Measurements from ENCODE around the gene MAP3K3. TPM values are rescaled to one million over a fixed set of nuclear protein-coding genes. Genes with fewer than 3 reads are reported as not detected.

Gene MAP3K3
- total and polyA plus RNA-seq, 7 experiments from 2014 or later = 29.4 to 105 (median 81.0) TPM

DNA sequence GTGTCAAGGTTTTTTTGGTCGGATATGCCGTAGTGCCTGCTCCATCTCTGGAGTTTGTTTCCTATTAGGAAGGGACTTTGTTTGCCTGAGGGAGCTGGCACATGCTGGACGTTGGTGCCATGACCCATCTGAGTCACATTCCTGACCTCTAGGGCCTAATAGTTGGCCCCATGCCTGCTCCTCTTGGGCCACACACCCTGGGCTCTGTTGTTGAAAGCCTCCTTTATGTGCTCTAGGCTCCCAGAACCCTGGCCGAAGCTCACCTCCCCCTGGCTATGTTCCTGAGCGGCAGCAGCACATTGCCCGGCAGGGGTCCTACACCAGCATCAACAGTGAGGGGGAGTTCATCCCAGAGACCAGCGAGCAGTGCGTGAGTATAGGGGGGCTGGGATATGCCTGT lies 59.3 kb downstream of the MAP3K3 start:
- Mint-ChIP-seq H3K36me3 (peaks cover 4 to 37% (median 16%) of the 10 kb centered on the region in 5 donors), H3K4me3 (no peak overlapping the region), H3K9me3 (no peaks in the 10 kb centered on the region), H3K4me1 (peaks cover 0 to 19% (median 10%) of the 10 kb centered on the region in 7 donors), H3K27ac (peak overlapping the region in 1 of 9 donors; percentile 85), H3K27me3 (no peaks in the 10 kb centered on the region)
- POLR2A ChIA-PET = interaction anchor here (0.8 to 6.8 kb wide), 2 partner anchors 14 to 20 kb away, joined by 5 to 60 read pairs; no protein-coding TSS in a partner anchor
- ATAC-seq = no peak
- CTCF ChIA-PET = interaction anchor here (0.7 kb wide), 1 partner anchor 181 kb away, joined by 3 read pairs; no protein-coding TSS in a partner anchor
- no peak overlapping the region for H3K27ac ChIP-seq (ENCODE audit: low read depth, low read length)
- peaks cover 7 to 74% (median 13%) of the 10 kb centered on the region in 3 experiments for H3K36me3 ChIP-seq (ENCODE audit: control insufficient read depth in 2 of 3, insufficient read depth in 3 of 3, low read length in 3 of 3)
- H3K27me3 ChIP-seq (ENCODE audit: control insufficient read depth in 2 of 2, insufficient read depth in 2 of 2, low read length in 2 of 2) = no peaks in the 10 kb centered on the region
- no peaks in the 10 kb centered on the region for H3K9me3 ChIP-seq (ENCODE audit: control insufficient read depth in 2 of 3, low read length in 3 of 3)
- intact Hi-C loops (cut with micrococcal nuclease) = no loop called here
- DNase-seq = no peak
- no peaks in the 10 kb centered on the region for H3K4me1 ChIP-seq (ENCODE audit: control insufficient read depth in 2 of 2, insufficient read depth in 2 of 2, low read length in 2 of 2)
- H3K4me3 ChIP-seq (ENCODE audit: low read length) = no peak overlapping the region

- H3K4me1 ChIP-seq (ENCODE audit: control insufficient read depth in 2 of 2, insufficient read depth in 2 of 2, low read length in 2 of 2) = no peaks in the 10 kb centered on the region
- H3K4me3 ChIP-seq (ENCODE audit: low read length) = no peak overlapping the region
- H3K36me3 ChIP-seq (ENCODE audit: control insufficient read depth in 2 of 3, insufficient read depth in 3 of 3, low read length in 3 of 3) = peaks cover 7 to 65% (median 13%) of the 10 kb centered on the region in 3 experiments
- Mint-ChIP-seq H3K27me3 (no peaks in the 10 kb centered on the region), H3K27ac (peak overlapping the region in 3 of 9 donors; percentile 25 to 67 (median 32)), H3K36me3 (peaks cover 4 to 34% (median 16%) of the 10 kb centered on the region in 5 donors), H3K4me3 (no peak overlapping the region), H3K9me3 (no peaks in the 10 kb centered on the region), H3K4me1 (peaks cover 0 to 19% (median 8%) of the 10 kb centered on the region in 7 donors)
- no peak overlapping the region for H3K27ac ChIP-seq (ENCODE audit: low read depth, low read length)
- intact Hi-C loops (cut with micrococcal nuclease) = no loop called here
- no peaks in the 10 kb centered on the region for H3K27me3 ChIP-seq (ENCODE audit: control insufficient read depth in 2 of 2, insufficient read depth in 2 of 2, low read length in 2 of 2)
- DNase-seq (no peak), ATAC-seq (no peak)
- CTCF ChIA-PET = interaction anchor here (0.8 to 1.1 kb wide), 2 partner anchors 14 to 15 kb away, joined by 3 to 5 read pairs; no protein-coding TSS in a partner anchor
- POLR2A ChIA-PET = interaction anchor here (6.8 kb wide), 1 partner anchor 13 kb away, joined by 60 read pairs; no protein-coding TSS in a partner anchor
- H3K9me3 ChIP-seq (ENCODE audit: control insufficient read depth in 2 of 3, low read length in 3 of 3) = no peaks in the 10 kb centered on the region
Observed at GRCh38 chr17:63682441-63682840, 60.2 kb downstream of the MAP3K3 start.

DNA sequence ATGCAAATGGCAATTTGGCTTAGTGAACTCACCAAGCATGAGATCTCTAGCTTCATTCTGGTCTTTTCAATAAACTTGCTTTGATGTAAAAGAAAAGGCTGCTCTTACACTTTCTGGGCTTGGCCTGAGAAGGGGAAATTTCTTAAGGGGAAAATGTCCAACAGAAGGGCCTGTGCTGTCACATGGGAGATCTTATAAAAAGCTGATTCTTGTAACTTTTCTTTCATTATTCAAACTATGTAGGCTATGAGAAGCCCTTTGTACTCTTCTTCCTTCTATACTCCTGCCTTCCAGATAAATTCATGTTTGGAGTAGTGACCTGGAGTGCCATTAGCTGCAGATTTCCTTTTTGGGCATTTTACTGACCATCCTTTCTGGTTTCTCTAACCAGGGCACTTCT lies 60.8 kb downstream of the MAP3K3 start:
- peaks cover 7 to 63% (median 13%) of the 10 kb centered on the region in 3 experiments for H3K36me3 ChIP-seq (ENCODE audit: control insufficient read depth in 2 of 3, insufficient read depth in 3 of 3, low read length in 3 of 3)
- DNase-seq (no peak), ATAC-seq (no peak)
- intact Hi-C loops (cut with micrococcal nuclease) = no loop called here
- no peak overlapping the region for H3K4me3 ChIP-seq (ENCODE audit: low read length)
- H3K27me3 ChIP-seq (ENCODE audit: control insufficient read depth in 2 of 2, insufficient read depth in 2 of 2, low read length in 2 of 2) = no peaks in the 10 kb centered on the region
- peaks cover 6 to 33% (median 16%) of the 10 kb centered on the region in 5 donors for H3K36me3 Mint-ChIP-seq
- H3K27ac Mint-ChIP-seq = peak overlapping the region in 5 of 9 donors; percentile 1 to 67 (median 35)
- peaks cover 0 to 19% (median 8%) of the 10 kb centered on the region in 7 donors for H3K4me1 Mint-ChIP-seq
- no peaks in the 10 kb centered on the region for H3K9me3 ChIP-seq (ENCODE audit: control insufficient read depth in 2 of 3, low read length in 3 of 3)
- H3K4me3 Mint-ChIP-seq = no peak overlapping the region
- POLR2A ChIA-PET = interaction anchor here (6.8 kb wide), 1 partner anchor 12 kb away, joined by 60 read pairs; no protein-coding TSS in a partner anchor
- CTCF ChIA-PET = interaction anchor here (0.5 to 1.1 kb wide), 3 partner anchors 13 to 25 kb away, joined by 3 to 5 read pairs (median 3); no protein-coding TSS in a partner anchor
- no peaks in the 10 kb centered on the region for H3K4me1 ChIP-seq (ENCODE audit: control insufficient read depth in 2 of 2, insufficient read depth in 2 of 2, low read length in 2 of 2)
- H3K9me3 Mint-ChIP-seq = no peaks in the 10 kb centered on the region
- H3K27me3 Mint-ChIP-seq = no peaks in the 10 kb centered on the region
- no peak overlapping the region for H3K27ac ChIP-seq (ENCODE audit: low read depth, low read length)

DNA sequence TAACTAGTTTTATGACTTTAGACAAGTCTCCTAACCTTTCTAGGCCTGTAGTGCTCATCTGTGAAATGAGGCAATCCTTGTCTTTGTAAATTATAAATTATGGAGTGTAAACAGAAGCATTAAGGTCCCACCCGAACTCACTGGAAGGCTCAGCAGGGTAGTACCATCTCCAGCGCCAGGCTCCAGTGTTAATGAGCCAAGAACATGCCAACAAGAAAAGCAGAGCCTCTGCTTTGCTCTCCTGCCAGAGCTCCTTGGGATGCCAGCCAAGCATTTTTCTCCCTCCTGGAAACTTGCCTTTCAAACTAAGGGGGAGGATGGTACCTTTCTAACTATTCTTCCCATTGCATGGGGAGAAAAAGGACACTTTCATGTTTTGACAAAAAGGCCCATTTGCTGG lies 62.8 kb downstream of the MAP3K3 start:
- no peaks in the 10 kb centered on the region for H3K27me3 Mint-ChIP-seq
- peaks cover 10 to 73% (median 13%) of the 10 kb centered on the region in 3 experiments for H3K36me3 ChIP-seq (ENCODE audit: control insufficient read depth in 2 of 3, insufficient read depth in 3 of 3, low read length in 3 of 3)
- H3K4me1 ChIP-seq (ENCODE audit: control insufficient read depth in 2 of 2, insufficient read depth in 2 of 2, low read length in 2 of 2) = no peaks in the 10 kb centered on the region
- POLR2A ChIA-PET = interaction anchor here (0.8 to 4.8 kb wide), 3 partner anchors 11 to 26 kb away, joined by 3 to 39 read pairs (median 3); no protein-coding TSS in a partner anchor
- H3K9me3 Mint-ChIP-seq = no peaks in the 10 kb centered on the region
- no peak overlapping the region for H3K4me3 Mint-ChIP-seq
- DNase-seq = no peak
- peaks cover 7 to 36% (median 16%) of the 10 kb centered on the region in 5 donors for H3K36me3 Mint-ChIP-seq
- H3K9me3 ChIP-seq (ENCODE audit: control insufficient read depth in 2 of 3, low read length in 3 of 3) = no peaks in the 10 kb centered on the region
- H3K27me3 ChIP-seq (ENCODE audit: control insufficient read depth in 2 of 2, insufficient read depth in 2 of 2, low read length in 2 of 2) = no peaks in the 10 kb centered on the region
- H3K27ac Mint-ChIP-seq = peak overlapping the region in 2 of 9 donors; percentile 3 to 19
- peaks cover 0 to 9% (median 3%) of the 10 kb centered on the region in 7 donors for H3K4me1 Mint-ChIP-seq
- intact Hi-C loops (cut with micrococcal nuclease) = no loop called here
- CTCF ChIA-PET = interaction anchor here (2.5 kb wide), 1 partner anchor 26 kb away, joined by 10 read pairs; no protein-coding TSS in a partner anchor
- no peak for ATAC-seq
- no peak overlapping the region for H3K4me3 ChIP-seq (ENCODE audit: low read length)
- no peak overlapping the region for H3K27ac ChIP-seq (ENCODE audit: low read depth, low read length)

DNA sequence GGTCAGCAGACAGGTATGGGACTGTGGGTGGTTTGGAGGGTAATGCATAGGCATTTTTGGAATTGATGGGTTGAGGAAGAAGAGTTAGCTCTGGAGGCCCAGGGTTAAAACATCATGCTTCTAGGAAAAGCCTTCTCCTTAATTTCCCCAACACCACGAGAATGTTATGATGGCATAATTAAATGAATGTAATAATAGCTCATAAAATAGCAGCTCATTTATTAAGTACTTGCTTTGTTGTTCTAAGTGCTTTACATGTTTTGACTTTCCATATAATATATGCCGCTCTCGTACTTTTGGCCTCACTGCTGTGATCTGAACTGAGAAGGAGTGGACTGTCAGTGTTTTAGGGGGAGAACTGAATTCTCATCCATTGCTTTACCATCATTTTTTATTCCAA lies 63.4 kb downstream of the MAP3K3 start:
- no peaks in the 10 kb centered on the region for H3K27me3 ChIP-seq (ENCODE audit: control insufficient read depth in 2 of 2, insufficient read depth in 2 of 2, low read length in 2 of 2)
- Mint-ChIP-seq H3K27ac (peak overlapping the region in 5 of 9 donors; percentile 3 to 59 (median 31)), H3K36me3 (peaks cover 7 to 38% (median 16%) of the 10 kb centered on the region in 5 donors), H3K27me3 (no peaks in the 10 kb centered on the region), H3K4me3 (no peak overlapping the region), H3K9me3 (no peaks in the 10 kb centered on the region), H3K4me1 (peaks cover 0 to 7% (median 0%) of the 10 kb centered on the region in 7 donors)
- DNase-seq (no peak), ATAC-seq (no peak)
- no peaks in the 10 kb centered on the region for H3K4me1 ChIP-seq (ENCODE audit: control insufficient read depth in 2 of 2, insufficient read depth in 2 of 2, low read length in 2 of 2)
- H3K4me3 ChIP-seq (ENCODE audit: low read length) = no peak overlapping the region
- intact Hi-C loops (cut with micrococcal nuclease) = no loop called here
- no peaks in the 10 kb centered on the region for H3K9me3 ChIP-seq (ENCODE audit: control insufficient read depth in 2 of 3, low read length in 3 of 3)
- CTCF ChIA-PET = interaction anchor here (2.5 kb wide), 1 partner anchor 26 kb away, joined by 10 read pairs; no protein-coding TSS in a partner anchor
- peaks cover 13 to 75% (median 16%) of the 10 kb centered on the region in 3 experiments for H3K36me3 ChIP-seq (ENCODE audit: control insufficient read depth in 2 of 3, insufficient read depth in 3 of 3, low read length in 3 of 3)
- no peak overlapping the region for H3K27ac ChIP-seq (ENCODE audit: low read depth, low read length)
- POLR2A ChIA-PET = interaction anchor here (0.7 to 4.8 kb wide), 3 partner anchors 10 to 22 kb away, joined by 3 to 39 read pairs (median 3); no protein-coding TSS in a partner anchor

GRCh38 chr17:63686138-63686685 lies 64.0 kb downstream of the MAP3K3 start:
- Histone ChIP-seq H3K9me3 (ENCODE audit: control insufficient read depth in 2 of 3, low read length in 3 of 3) (no peaks in the 10 kb centered on the region), H3K27ac (ENCODE audit: low read depth, low read length) (no peak overlapping the region), H3K36me3 (ENCODE audit: control insufficient read depth in 2 of 3, insufficient read depth in 3 of 3, low read length in 3 of 3) (peaks cover 13 to 77% (median 17%) of the 10 kb centered on the region in 3 experiments), H3K4me1 (ENCODE audit: control insufficient read depth in 2 of 2, insufficient read depth in 2 of 2, low read length in 2 of 2) (no peaks in the 10 kb centered on the region), H3K4me3 (ENCODE audit: low read length) (no peak overlapping the region), H3K27me3 (ENCODE audit: control insufficient read depth in 2 of 2, insufficient read depth in 2 of 2, low read length in 2 of 2) (no peaks in the 10 kb centered on the region)
- H3K36me3 Mint-ChIP-seq = peaks cover 7 to 44% (median 16%) of the 10 kb centered on the region in 5 donors
- no peak overlapping the region for H3K4me3 Mint-ChIP-seq
- ChIA-PET CTCF (interaction anchor here (2.5 kb wide), 1 partner anchor 25 kb away, joined by 10 read pairs; no protein-coding TSS in a partner anchor), POLR2A (interaction anchor here (0.7 to 4.8 kb wide), 3 partner anchors 10 to 21 kb away, joined by 3 to 39 read pairs (median 3); no protein-coding TSS in a partner anchor)
- no peak for ATAC-seq
- intact Hi-C loops (cut with micrococcal nuclease) = no loop called here
- H3K27ac Mint-ChIP-seq = peak overlapping the region in 8 of 9 donors; percentile 3 to 85 (median 59)
- no peak for DNase-seq
- no peaks in the 10 kb centered on the region for H3K27me3 Mint-ChIP-seq
- H3K9me3 Mint-ChIP-seq = peaks cover 0 to 2% (median 0%) of the 10 kb centered on the region in 11 donors
- peaks cover 0 to 9% (median 5%) of the 10 kb centered on the region in 7 donors for H3K4me1 Mint-ChIP-seq
